DMS 273 treated with DMSO at 0.1 percent for 48 hours (cell line): ENCODE measurements around the gene OR51F1.
"Not testable (repeated sequence)": the region's sequence is repeated elsewhere in the genome, so short reads cannot be mapped to it uniquely, and the experiment has no call there.

Source experiments
- DNase-seq: peaks from one replicate; lab custom pipeline; 2025; lab: John Stamatoyannopoulos, UW

The OR51F1 gene, protein sequence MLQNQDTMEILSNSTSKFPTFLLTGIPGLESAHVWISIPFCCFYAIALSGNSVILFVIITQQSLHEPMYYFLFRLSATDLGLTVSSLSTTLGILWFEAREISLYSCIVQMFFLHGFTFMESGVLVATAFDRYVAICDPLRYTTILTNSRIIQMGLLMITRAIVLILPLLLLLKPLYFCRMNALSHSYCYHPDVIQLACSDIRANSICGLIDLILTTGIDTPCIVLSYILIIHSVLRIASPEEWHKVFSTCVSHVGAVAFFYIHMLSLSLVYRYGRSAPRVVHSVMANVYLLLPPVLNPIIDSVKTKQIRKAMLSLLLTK

DNA sequence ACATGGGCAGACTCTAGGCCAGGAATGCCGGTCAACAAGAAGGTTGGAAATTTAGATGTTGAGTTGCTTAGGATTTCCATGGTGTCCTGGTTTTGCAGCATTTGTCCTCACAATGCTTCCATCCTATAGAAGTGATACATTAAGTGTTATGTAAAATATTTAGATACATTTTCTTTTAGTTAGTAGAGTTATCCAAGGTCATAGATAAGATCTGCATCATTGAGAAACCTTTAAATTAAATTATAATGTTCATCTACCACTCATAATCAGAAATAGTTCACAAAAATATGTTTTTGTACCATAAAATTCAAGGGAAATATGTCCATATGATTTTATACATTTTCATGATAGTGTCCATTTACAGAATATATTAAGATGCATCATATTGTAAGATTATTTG, at the start of gene OR51F1:
TSS of gene OR51F1 (minus strand) at position 101 of the 400 bp plus-strand sequence. CDS start at position 101, 0 bp downstream.
- no peak for DNase-seq

DNA sequence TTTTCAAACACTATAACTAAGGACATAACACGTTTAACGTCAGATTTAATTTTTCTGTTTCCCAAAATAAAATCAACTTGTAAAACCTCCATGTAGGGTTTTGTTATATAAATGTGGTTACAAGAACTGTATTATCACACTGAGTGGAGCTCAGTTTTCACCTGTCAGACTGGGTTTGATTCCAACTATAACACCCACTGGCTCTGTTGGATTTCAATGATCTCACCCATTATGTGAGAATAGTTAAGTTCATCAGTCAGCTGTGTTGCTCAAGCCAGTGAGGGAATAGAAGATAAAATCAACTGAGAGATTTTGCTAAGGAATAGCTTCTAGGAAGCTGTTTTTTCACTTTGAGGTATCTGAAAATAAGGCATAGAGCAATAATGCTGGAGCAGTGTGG, 39.5 kb upstream of the OR51F1 start:
- DNase-seq: no peak

- DNase-seq: no peak
Measured at GRCh38 chr11:4808476-4808875, 38.7 kb upstream of the OR51F1 start.

GRCh38 chr11:4804280-4804679, 34.5 kb upstream of the OR51F1 start, which contains the start of gene OR52R1:
Gene OR52R1, minus strand, starts transcription at chr11:4804380. Its CDS starts 0 bp downstream, at chr11:4804380.
- DNase-seq: no peak

- not testable (repeated sequence) for DNase-seq
Measured at GRCh38 chr11:4801316-4801715, 31.6 kb upstream of the OR51F1 start.

GRCh38 chr11:4798427-4799183, 28.9 kb upstream of the OR51F1 start:
- no peak for DNase-seq

- DNase-seq: no peak
Measured at GRCh38 chr11:4797206-4797605, 27.5 kb upstream of the OR51F1 start.

GRCh38 chr11:4782454-4782853, 12.7 kb upstream of the OR51F1 start:
- DNase-seq: no peak

- no peak for DNase-seq
Measured at GRCh38 chr11:4768094-4768493, 1.6 kb downstream of the OR51F1 start.

DNA sequence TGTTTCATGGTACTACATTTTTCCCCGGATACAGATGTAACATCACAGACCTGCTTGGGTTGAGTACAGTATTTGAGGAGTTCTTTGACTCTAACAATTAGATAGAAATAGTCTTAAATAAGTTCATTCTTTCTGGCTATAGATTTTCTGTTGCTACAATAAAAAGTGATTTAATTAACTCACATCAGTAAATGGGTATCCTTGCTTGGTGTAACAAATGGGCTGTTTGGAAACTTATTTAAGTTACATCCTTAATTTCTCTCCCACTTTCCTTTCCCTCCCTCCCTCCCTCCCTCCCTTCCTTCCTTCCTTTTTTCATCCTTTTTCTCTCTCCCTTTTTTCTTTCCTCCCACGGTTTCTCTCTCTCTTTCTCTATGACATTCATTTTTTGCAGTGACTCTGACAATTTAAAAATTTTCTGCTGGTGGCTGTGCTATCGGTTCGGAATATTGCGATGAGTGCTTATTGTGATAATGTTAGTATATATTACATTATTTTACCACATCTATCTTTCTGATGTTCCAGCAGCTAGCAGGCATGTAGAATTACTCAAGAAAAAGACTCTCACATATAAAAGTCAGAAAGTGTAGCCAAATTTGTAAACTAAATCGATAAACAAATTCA, 3.2 kb downstream of the OR51F1 start:
- no peak for DNase-seq

GRCh38 chr11:4763096-4763495, 6.6 kb downstream of the OR51F1 start:
- DNase-seq: no peak

- no peak for DNase-seq
Measured at GRCh38 chr11:4751201-4751600, 18.5 kb downstream of the OR51F1 start.

- DNase-seq: no peak
Measured at GRCh38 chr11:4748438-4748837, 21.3 kb downstream of the OR51F1 start.

DNA sequence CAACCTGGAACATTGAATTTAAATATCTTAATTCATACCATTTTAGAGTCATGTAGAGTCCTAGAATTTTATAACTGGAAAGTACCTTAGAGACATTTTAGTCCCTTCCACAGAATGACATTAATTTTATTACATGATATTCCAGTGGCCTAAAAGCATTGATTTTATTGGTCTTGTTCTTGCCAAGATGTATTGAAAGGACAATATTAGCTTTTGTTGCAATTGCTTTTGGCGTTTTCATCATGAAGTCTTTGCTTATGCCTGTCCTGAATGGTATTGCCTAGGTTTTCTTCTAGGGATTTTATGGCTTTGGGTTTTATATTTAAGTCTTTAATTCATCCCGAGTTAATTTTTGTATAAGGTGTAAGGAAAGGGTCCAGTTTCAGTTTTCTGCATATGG, 29.0 kb downstream of the OR51F1 start:
- DNase-seq: no peak

- DNase-seq: no peak
Measured at GRCh38 chr11:4727171-4727570, 42.6 kb downstream of the OR51F1 start.

- not testable (repeated sequence) for DNase-seq
Measured at GRCh38 chr11:4722616-4723534, 46.9 kb downstream of the OR51F1 start.
